GM23338 (cell line): ENCODE measurements around the gene MTMR3. TPM values are rescaled to one million over a fixed set of nuclear protein-coding genes. Genes with fewer than 3 reads are reported as not detected.

Experiments used
- ATAC-seq: fragments of 200-7000 bp; cut with Tn5 transposase; 3 replicates; pipeline ENCODE4 v1.9.1; 2020
- DNase-seq: peaks from one replicate; pipeline ENCODE4 v3.0.0-alpha.2; 2015; ENCODE audit warnings: low spot score
- H2AFZ ChIP-seq: fragments of 200-600 bp; sonication (generic); 2 replicates; pipeline ENCODE4 v1.8.0; 2016; ENCODE audit warnings: antibody characterized with exemption, mild to moderate bottlenecking, moderate library complexity
- H3F3A ChIP-seq: fragments of 200-600 bp; sonication (generic); replicated peaks from 2 replicates; pipeline ENCODE4 v1.8.0; 2017; ENCODE audit warnings: antibody characterized with exemption, mixed run types, low read depth
- H3K27ac ChIP-seq: fragments of 200-600 bp; sonication (generic); 2 replicates; pipeline ENCODE4 v1.6.1; 2016; ENCODE audit warnings: low read depth
- H3K27me3 ChIP-seq: fragments of 200-600 bp; sonication (generic); 2 replicates; pipeline ENCODE4 v1.8.0; 2016; ENCODE audit warnings: mild to moderate bottlenecking, mixed run types, moderate library complexity; ENCODE audit not compliant: insufficient read depth
- H3K36me3 ChIP-seq: fragments of 200-600 bp; sonication (generic); 2 replicates; pipeline ENCODE4 v1.8.0; 2016; ENCODE audit warnings: mild to moderate bottlenecking; ENCODE audit not compliant: insufficient read depth
- H3K4me1 ChIP-seq: fragments of 200-600 bp; sonication (generic); 2 replicates; pipeline ENCODE4 v1.8.0; 2016; ENCODE audit warnings: mild to moderate bottlenecking, moderate library complexity; ENCODE audit not compliant: insufficient read depth
- H3K4me2 ChIP-seq: fragments of 200-600 bp; sonication (generic); 2 replicates; pipeline ENCODE4 v1.7.1; 2017; ENCODE audit warnings: mixed run types
- H3K4me3 ChIP-seq: fragments of 200-600 bp; sonication (generic); 2 replicates; pipeline ENCODE4 v1.6.1; 2016; ENCODE audit warnings: mixed run types
- H3K79me2 ChIP-seq: fragments of 200-600 bp; sonication (generic); replicated peaks from 2 replicates; pipeline ENCODE4 v1.8.0; 2017; ENCODE audit warnings: mild to moderate bottlenecking; ENCODE audit not compliant: insufficient read depth
- H3K9me2 ChIP-seq: fragments of 200-600 bp; sonication (generic); 2 replicates; pipeline ENCODE4 v1.8.0; 2017; ENCODE audit not compliant: insufficient read depth
- H4K20me1 ChIP-seq: fragments of 200-600 bp; sonication (generic); replicated peaks from 2 replicates; pipeline ENCODE4 v1.8.0; 2017; ENCODE audit warnings: mild to moderate bottlenecking; ENCODE audit not compliant: insufficient read depth
- H3K27ac Mint-ChIP-seq: 2 replicates; pipeline ENCODE4 v1.8.0; 2020; ENCODE audit warnings: inconsistent platforms, mild to moderate bottlenecking, moderate library complexity, mixed read lengths
- H3K27me3 Mint-ChIP-seq: 3 replicates; pipeline ENCODE4 v1.8.0; 2022; ENCODE audit warnings: low read depth, mild to moderate bottlenecking, moderate library complexity, mixed read lengths, inconsistent platforms; ENCODE audit not compliant: insufficient read depth, poor library complexity
- H3K36me3 Mint-ChIP-seq: 3 replicates; pipeline ENCODE4 v1.8.0; 2021; ENCODE audit warnings: low read depth, mild to moderate bottlenecking, inconsistent platforms, moderate library complexity, mixed read lengths
- H3K4me1 Mint-ChIP-seq: 3 replicates; pipeline ENCODE4 v1.8.0; 2020; ENCODE audit warnings: mild to moderate bottlenecking, inconsistent platforms, mixed read lengths
- H3K4me3 Mint-ChIP-seq: 3 replicates; pipeline ENCODE4 v1.8.0; 2021; ENCODE audit warnings: moderate library complexity, mild to moderate bottlenecking, inconsistent platforms, mixed read lengths
- H3K9me3 Mint-ChIP-seq: 3 replicates; pipeline ENCODE4 v1.8.0; 2020; ENCODE audit warnings: moderate library complexity, mild to moderate bottlenecking, inconsistent platforms, mixed read lengths
- CREB1 ChIP-seq: fragments of 250-450 bp; sonication (Bioruptor Pico); IDR thresholded peaks from 2 replicates; pipeline ENCODE4 v1.5.0; 2020; ENCODE audit warnings: low read depth, mild to moderate bottlenecking, moderate library complexity
- EZH2 ChIP-seq: fragments of 200-600 bp; sonication (generic); IDR thresholded peaks from one replicate; pipeline ENCODE4 v1.8.0; 2017; ENCODE audit warnings: antibody characterized with exemption, mild to moderate bottlenecking, low read depth; ENCODE audit not compliant: unreplicated experiment
- JUNB ChIP-seq: IDR thresholded peaks from one replicate; pipeline ENCODE4 v1.6.1; 2016; ENCODE audit warnings: antibody characterized with exemption; ENCODE audit not compliant: unreplicated experiment
- NANOG ChIP-seq: IDR thresholded peaks from 2 replicates; pipeline ENCODE4 v1.6.1; 2016; ENCODE audit warnings: antibody characterized with exemption, borderline replicate concordance
- ZNF331 ChIP-seq: fragments of 250-450 bp; sonication (Bioruptor Pico); IDR thresholded peaks from 2 replicates; pipeline ENCODE4 v1.5.0; 2020; ENCODE audit warnings: low read depth, mild to moderate bottlenecking, moderate library complexity
- polyA plus RNA-seq: library from polyadenylated mRNA; unstranded; fragments of >200 nt; fragmentation: Nextera tagmentation; extraction: Ambion mirVana; gene quantifications from 2 replicates; pipeline ENCODE4 v1.2.1, GENCODE V29; 2016
- total RNA-seq: library from RNA; depleted of rRNA; stranded (reverse); fragments of >200 nt; shearing (Covaris generic); gene quantifications from 2 replicates; pipeline ENCODE4 v1.2.3, GENCODE V29; 2014
- TF ChIP-seq, protein P1 (sequence below): IDR thresholded peaks from 2 replicates; pipeline ENCODE4 v1.6.1; 2016; ENCODE audit warnings: antibody characterized with exemption
- TF ChIP-seq, protein P2 (sequence below): fragments of 250-450 bp; sonication (Bioruptor Pico); IDR thresholded peaks from 2 replicates; pipeline ENCODE4 v1.5.0; 2020; ENCODE audit warnings: mild to moderate bottlenecking, moderate library complexity

The MTMR3 gene
- total and polyA plus RNA-seq, 2 experiments from 2014 or later = 5.2 to 27.4 TPM

DNA sequence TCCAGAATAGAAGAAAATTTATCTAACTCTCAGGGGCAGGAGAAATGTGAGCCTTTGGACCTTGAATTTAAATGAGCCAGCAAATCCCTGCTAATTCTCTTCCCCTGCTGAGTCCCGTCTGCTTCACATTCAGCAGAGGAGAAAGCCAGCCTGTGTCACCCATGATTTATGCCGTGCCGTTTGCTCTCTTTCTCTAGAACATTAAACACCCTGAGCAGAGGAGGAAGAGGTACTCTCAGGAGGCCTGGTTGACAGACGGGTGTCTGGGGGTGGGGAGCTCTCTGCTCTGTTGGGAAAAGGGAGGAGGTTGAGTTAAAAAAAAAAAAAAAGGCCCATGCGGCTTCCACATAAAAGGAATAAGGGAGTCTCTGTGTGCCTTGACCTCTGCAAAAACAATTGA is 11.3 kb upstream of the MTMR3 start:
- H3F3A ChIP-seq = no peaks in the 10 kb centered on the region
- no peak overlapping the region for H3K27ac Mint-ChIP-seq
- H3K9me3 Mint-ChIP-seq = no peaks in the 10 kb centered on the region; the same call in 2 of the 3 replicates
- peaks cover 2% of the 10 kb centered on the region for H3K27me3 Mint-ChIP-seq
- H3K4me1 Mint-ChIP-seq = peaks cover 19% of the 10 kb centered on the region
- no peaks in the 10 kb centered on the region for H4K20me1 ChIP-seq
- peak; percentile 76 for ATAC-seq
- H3K9me2 ChIP-seq = no peaks in the 10 kb centered on the region
- H3K4me1 ChIP-seq = peaks cover 6% of the 10 kb centered on the region
- DNase-seq = peak; percentile 19
- no peak overlapping the region for H3K27ac ChIP-seq
- no peaks in the 10 kb centered on the region for H3K79me2 ChIP-seq
- no peak overlapping the region; the same call in 2 of the 3 replicates for H3K4me3 Mint-ChIP-seq
- H2AFZ ChIP-seq = peak overlapping the region; percentile 96
- no peaks in the 10 kb centered on the region for H3K36me3 Mint-ChIP-seq
- TF ChIP-seq JUNB = no peak
- TF ChIP-seq, protein P1, sequence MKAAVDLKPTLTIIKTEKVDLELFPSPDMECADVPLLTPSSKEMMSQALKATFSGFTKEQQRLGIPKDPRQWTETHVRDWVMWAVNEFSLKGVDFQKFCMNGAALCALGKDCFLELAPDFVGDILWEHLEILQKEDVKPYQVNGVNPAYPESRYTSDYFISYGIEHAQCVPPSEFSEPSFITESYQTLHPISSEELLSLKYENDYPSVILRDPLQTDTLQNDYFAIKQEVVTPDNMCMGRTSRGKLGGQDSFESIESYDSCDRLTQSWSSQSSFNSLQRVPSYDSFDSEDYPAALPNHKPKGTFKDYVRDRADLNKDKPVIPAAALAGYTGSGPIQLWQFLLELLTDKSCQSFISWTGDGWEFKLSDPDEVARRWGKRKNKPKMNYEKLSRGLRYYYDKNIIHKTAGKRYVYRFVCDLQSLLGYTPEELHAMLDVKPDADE = no peak
- H3K4me3 ChIP-seq = no peak overlapping the region
- no peaks in the 10 kb centered on the region for H3K36me3 ChIP-seq
- H3K4me2 ChIP-seq = 0 out of 2 replicates have a peak overlapping the region, but pooled peaks have one; percentile 36
- H3K27me3 ChIP-seq = no peaks in the 10 kb centered on the region

GRCh38 chr22:29872144-29872893 is 10.7 kb upstream of the MTMR3 start:
- Histone ChIP-seq H3K27ac (no peak overlapping the region), H3K4me3 (no peak overlapping the region), H3K79me2 (no peaks in the 10 kb centered on the region), H2AFZ (peak overlapping the region; percentile 96), H3K9me2 (no peaks in the 10 kb centered on the region), H3K4me2 (0 out of 2 replicates have a peak overlapping the region, but pooled peaks have one; percentile 36), H3F3A (no peaks in the 10 kb centered on the region), H3K36me3 (no peaks in the 10 kb centered on the region), H3K4me1 (peaks cover 6% of the 10 kb centered on the region), H4K20me1 (no peaks in the 10 kb centered on the region), H3K27me3 (no peaks in the 10 kb centered on the region)
- H3K27me3 Mint-ChIP-seq = peaks cover 2% of the 10 kb centered on the region
- H3K27ac Mint-ChIP-seq = no peak overlapping the region
- no peak for TF ChIP-seq ZNF331 (CRISPR knock-in tag)
- TF ChIP-seq, protein P2, sequence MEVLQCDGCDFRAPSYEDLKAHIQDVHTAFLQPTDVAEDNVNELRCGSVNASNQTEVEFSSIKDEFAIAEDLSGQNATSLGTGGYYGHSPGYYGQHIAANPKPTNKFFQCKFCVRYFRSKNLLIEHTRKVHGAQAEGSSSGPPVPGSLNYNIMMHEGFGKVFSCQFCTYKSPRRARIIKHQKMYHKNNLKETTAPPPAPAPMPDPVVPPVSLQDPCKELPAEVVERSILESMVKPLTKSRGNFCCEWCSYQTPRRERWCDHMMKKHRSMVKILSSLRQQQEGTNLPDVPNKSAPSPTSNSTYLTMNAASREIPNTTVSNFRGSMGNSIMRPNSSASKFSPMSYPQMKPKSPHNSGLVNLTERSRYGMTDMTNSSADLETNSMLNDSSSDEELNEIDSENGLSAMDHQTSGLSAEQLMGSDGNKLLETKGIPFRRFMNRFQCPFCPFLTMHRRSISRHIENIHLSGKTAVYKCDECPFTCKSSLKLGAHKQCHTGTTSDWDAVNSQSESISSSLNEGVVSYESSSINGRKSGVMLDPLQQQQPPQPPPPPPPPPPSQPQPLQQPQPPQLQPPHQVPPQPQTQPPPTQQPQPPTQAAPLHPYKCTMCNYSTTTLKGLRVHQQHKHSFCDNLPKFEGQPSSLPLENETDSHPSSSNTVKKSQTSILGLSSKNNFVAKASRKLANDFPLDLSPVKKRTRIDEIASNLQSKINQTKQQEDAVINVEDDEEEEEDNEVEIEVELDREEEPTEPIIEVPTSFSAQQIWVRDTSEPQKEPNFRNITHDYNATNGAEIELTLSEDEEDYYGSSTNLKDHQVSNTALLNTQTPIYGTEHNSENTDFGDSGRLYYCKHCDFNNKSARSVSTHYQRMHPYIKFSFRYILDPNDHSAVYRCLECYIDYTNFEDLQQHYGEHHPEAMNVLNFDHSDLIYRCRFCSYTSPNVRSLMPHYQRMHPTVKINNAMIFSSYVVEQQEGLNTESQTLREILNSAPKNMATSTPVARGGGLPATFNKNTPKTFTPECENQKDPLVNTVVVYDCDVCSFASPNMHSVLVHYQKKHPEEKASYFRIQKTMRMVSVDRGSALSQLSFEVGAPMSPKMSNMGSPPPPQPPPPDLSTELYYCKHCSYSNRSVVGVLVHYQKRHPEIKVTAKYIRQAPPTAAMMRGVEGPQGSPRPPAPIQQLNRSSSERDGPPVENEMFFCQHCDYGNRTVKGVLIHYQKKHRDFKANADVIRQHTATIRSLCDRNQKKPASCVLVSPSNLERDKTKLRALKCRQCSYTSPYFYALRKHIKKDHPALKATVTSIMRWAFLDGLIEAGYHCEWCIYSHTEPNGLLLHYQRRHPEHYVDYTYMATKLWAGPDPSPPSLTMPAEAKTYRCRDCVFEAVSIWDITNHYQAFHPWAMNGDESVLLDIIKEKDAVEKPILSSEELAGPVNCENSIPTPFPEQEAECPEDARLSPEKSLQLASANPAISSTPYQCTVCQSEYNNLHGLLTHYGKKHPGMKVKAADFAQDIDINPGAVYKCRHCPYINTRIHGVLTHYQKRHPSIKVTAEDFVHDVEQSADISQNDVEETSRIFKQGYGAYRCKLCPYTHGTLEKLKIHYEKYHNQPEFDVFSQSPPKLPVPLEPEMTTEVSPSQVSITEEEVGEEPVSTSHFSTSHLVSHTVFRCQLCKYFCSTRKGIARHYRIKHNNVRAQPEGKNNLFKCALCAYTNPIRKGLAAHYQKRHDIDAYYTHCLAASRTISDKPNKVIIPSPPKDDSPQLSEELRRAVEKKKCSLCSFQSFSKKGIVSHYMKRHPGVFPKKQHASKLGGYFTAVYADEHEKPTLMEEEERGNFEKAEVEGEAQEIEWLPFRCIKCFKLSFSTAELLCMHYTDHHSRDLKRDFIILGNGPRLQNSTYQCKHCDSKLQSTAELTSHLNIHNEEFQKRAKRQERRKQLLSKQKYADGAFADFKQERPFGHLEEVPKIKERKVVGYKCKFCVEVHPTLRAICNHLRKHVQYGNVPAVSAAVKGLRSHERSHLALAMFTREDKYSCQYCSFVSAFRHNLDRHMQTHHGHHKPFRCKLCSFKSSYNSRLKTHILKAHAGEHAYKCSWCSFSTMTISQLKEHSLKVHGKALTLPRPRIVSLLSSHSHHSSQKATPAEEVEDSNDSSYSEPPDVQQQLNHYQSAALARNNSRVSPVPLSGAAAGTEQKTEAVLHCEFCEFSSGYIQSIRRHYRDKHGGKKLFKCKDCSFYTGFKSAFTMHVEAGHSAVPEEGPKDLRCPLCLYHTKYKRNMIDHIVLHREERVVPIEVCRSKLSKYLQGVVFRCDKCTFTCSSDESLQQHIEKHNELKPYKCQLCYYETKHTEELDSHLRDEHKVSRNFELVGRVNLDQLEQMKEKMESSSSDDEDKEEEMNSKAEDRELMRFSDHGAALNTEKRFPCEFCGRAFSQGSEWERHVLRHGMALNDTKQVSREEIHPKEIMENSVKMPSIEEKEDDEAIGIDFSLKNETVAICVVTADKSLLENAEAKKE (CRISPR knock-in tag) = no peak
- TF ChIP-seq NANOG = no peak
- TF ChIP-seq CREB1 (CRISPR knock-in tag) = no peak
- TF ChIP-seq EZH2 = no peak
- ATAC-seq = peak; percentile 86
- DNase-seq = peak; percentile 52
- H3K36me3 Mint-ChIP-seq = no peaks in the 10 kb centered on the region
- H3K4me3 Mint-ChIP-seq = no peak overlapping the region
- no peaks in the 10 kb centered on the region; the same call in 2 of the 3 replicates for H3K9me3 Mint-ChIP-seq
- H3K4me1 Mint-ChIP-seq = peaks cover 19% of the 10 kb centered on the region
